Neuronal stem cell (in vitro differentiated cells): ENCODE data around the gene RASGRF2.

Experiments
- DNase-seq: peaks from one replicate; pipeline ENCODE4 v3.0.0-alpha.2; 2013; ENCODE audit warnings: low spot score
- H2AFZ ChIP-seq: one replicate; pipeline ENCODE4 v1.6.1; 2013; ENCODE audit warnings: mild to moderate bottlenecking, low read length, inconsistent platforms
- H2AK5ac ChIP-seq: 2 replicates; pipeline ENCODE4 v1.6.1; 2013; ENCODE audit warnings: low read depth, mild to moderate bottlenecking, inconsistent platforms, low read length, moderate library complexity, mixed read lengths
- H2BK120ac ChIP-seq: 2 replicates; pipeline ENCODE4 v1.6.1; 2013; ENCODE audit warnings: low read depth, mild to moderate bottlenecking, inconsistent platforms, low read length, moderate library complexity, mixed read lengths
- H2BK12ac ChIP-seq: one replicate; pipeline ENCODE4 v1.6.1; 2013; ENCODE audit warnings: low read length, inconsistent platforms
- H2BK15ac ChIP-seq: 2 replicates; pipeline ENCODE4 v1.6.1; 2013; ENCODE audit warnings: mild to moderate bottlenecking, low read length, inconsistent platforms, mixed read lengths
- H2BK5ac ChIP-seq: one replicate; pipeline ENCODE4 v1.6.1; 2013; ENCODE audit warnings: inconsistent platforms, mild to moderate bottlenecking, low read length, moderate library complexity
- H3K14ac ChIP-seq: one replicate; pipeline ENCODE4 v1.6.1; 2013; ENCODE audit warnings: low read length, inconsistent platforms
- H3K18ac ChIP-seq: 2 replicates; pipeline ENCODE4 v1.6.1; 2013; ENCODE audit warnings: low read length, inconsistent platforms
- H3K23ac ChIP-seq: 2 replicates; pipeline ENCODE4 v1.6.1; 2013; ENCODE audit warnings: low read depth, mild to moderate bottlenecking, mixed read lengths, low read length, inconsistent platforms; ENCODE audit not compliant: poor library complexity
- H3K27ac ChIP-seq: replicated peaks from 3 replicates; pipeline ENCODE4 v1.5.1; 2013; ENCODE audit warnings: low read length, inconsistent platforms
- H3K27me3 ChIP-seq, 3 experiments: 2 replicates each; pipeline ENCODE4 v1.6.1; 2013; ENCODE audit warnings: low read length in 3 of 3, mild to moderate bottlenecking in 2 of 3, inconsistent platforms in 1 of 3, low read depth in 1 of 3, mixed read lengths in 1 of 3, moderate library complexity in 1 of 3; ENCODE audit not compliant: control insufficient read depth in 3 of 3, insufficient read depth in 3 of 3
- H3K36me3 ChIP-seq, 2 donors: replicated peaks in 1 of 2; 2 replicates each; pipeline ENCODE4 v1.6.1; 2013; ENCODE audit warnings: low read length in 2 of 2; ENCODE audit not compliant: control insufficient read depth in 2 of 2, insufficient read depth in 2 of 2
- H3K4ac ChIP-seq: 2 replicates; pipeline ENCODE4 v1.6.1; 2013; ENCODE audit warnings: inconsistent platforms, mild to moderate bottlenecking, low read length, moderate library complexity
- H3K4me1 ChIP-seq, 2 donors: 1 replicate in 1 of 2; 2 replicates in 1 of 2; pipeline ENCODE4 v1.6.1; 2013; ENCODE audit warnings: low read length in 2 of 2, low read depth in 1 of 2; ENCODE audit not compliant: control insufficient read depth in 2 of 2, insufficient read depth in 1 of 2
- H3K4me2 ChIP-seq: one replicate; pipeline ENCODE4 v1.6.1; 2013; ENCODE audit warnings: mild to moderate bottlenecking, low read length, inconsistent platforms; ENCODE audit not compliant: insufficient read depth, poor library complexity, severe bottlenecking
- H3K4me3 ChIP-seq, 2 donors: 2 replicates each; pipeline ENCODE4 v1.5.1; 2013; ENCODE audit warnings: low read length in 2 of 2, mild to moderate bottlenecking in 2 of 2, inconsistent platforms in 1 of 2, moderate library complexity in 1 of 2
- H3K79me1 ChIP-seq: one replicate; pipeline ENCODE4 v1.6.1; 2013; ENCODE audit warnings: low read depth, mild to moderate bottlenecking, inconsistent platforms, low read length, moderate library complexity
- H3K9ac ChIP-seq: one replicate; pipeline ENCODE4 v1.6.1; 2013; ENCODE audit warnings: mild to moderate bottlenecking, low read depth, low read length, inconsistent platforms; ENCODE audit not compliant: poor library complexity
- H3K9me3 ChIP-seq, 2 donors: replicated peaks in 1 of 2; 2 replicates each; pipeline versions ENCODE3 to v1.6.1; 2013; ENCODE audit warnings: low read length in 2 of 2, mild to moderate bottlenecking in 2 of 2, inconsistent platforms in 1 of 2, low read depth in 1 of 2, mixed read lengths in 1 of 2, moderate library complexity in 1 of 2; ENCODE audit not compliant: control insufficient read depth in 2 of 2, insufficient read depth in 1 of 2
- H4K8ac ChIP-seq: one replicate; pipeline ENCODE4 v1.6.1; 2013; ENCODE audit warnings: low read depth, mild to moderate bottlenecking, inconsistent platforms, low read length, moderate library complexity
- H4K91ac ChIP-seq: one replicate; pipeline ENCODE4 v1.6.1; 2013; ENCODE audit warnings: low read length, low read depth, mild to moderate bottlenecking, inconsistent platforms; ENCODE audit not compliant: poor library complexity
- WGBS, 2 donors: extraction: QIAGEN DNeasy Blood & Tissue Kit; methylation state at CpG; one replicate each; pipeline ENCODE4 v1.1.7; 2013; ENCODE audit warnings: missing lambda C conversion rate in 2 of 2, mixed read lengths in 1 of 2; ENCODE audit not compliant: insufficient read length in 2 of 2, insufficient replicate concordance in 1 of 2; ENCODE audit errors: extremely low coverage in 2 of 2; 5-methylcytosine and 5-hydroxymethylcytosine counted together

RASGRF2 gene

GRCh38 chr5:80928073-80928472 is 32.1 kb upstream of the RASGRF2 start:
- Histone ChIP-seq H3K79me1 (no peaks in the 10 kb centered on the region), H4K91ac (no peak overlapping the region), H2BK12ac (no peak overlapping the region), H2BK120ac (no peak overlapping the region), H3K9me3 (no peaks in the 10 kb centered on the region), H4K8ac (no peak overlapping the region), H3K4me1 (peaks cover 0 to 2% of the 10 kb centered on the region in 2 donors), H3K14ac (no peak overlapping the region), H3K23ac (no peak overlapping the region), H2BK15ac (no peak overlapping the region), H3K4ac (no peak overlapping the region), H2AFZ (no peak overlapping the region), H3K36me3 (no peaks in the 10 kb centered on the region), H2BK5ac (no peak overlapping the region), H3K18ac (no peak overlapping the region), H3K4me2 (no peak overlapping the region), H3K27me3 (no peaks in the 10 kb centered on the region), H3K9ac (no peak overlapping the region), H2AK5ac (no peak overlapping the region), H3K4me3 (peak overlapping the region in 1 of 2 donors; percentile 41), H3K27ac (no peak overlapping the region)
- WGBS, 2 donors = no CpG with 5 or more reads among the region's 2 CpGs
- no peak for DNase-seq

- Histone ChIP-seq H4K91ac (no peak overlapping the region), H3K4ac (no peak overlapping the region), H2AK5ac (no peak overlapping the region), H3K9me3 (no peaks in the 10 kb centered on the region), H4K8ac (no peak overlapping the region), H3K23ac (no peak overlapping the region), H3K4me2 (no peak overlapping the region), H3K9ac (no peak overlapping the region), H3K14ac (no peak overlapping the region), H2AFZ (no peak overlapping the region), H3K4me1 (peaks cover 0 to 2% of the 10 kb centered on the region in 2 donors), H2BK120ac (no peak overlapping the region), H3K27me3 (no peaks in the 10 kb centered on the region), H3K4me3 (no peak overlapping the region), H3K36me3 (no peaks in the 10 kb centered on the region), H3K18ac (no peak overlapping the region), H2BK12ac (no peak overlapping the region), H2BK5ac (no peak overlapping the region), H2BK15ac (no peak overlapping the region), H3K27ac (no peak overlapping the region), H3K79me1 (no peaks in the 10 kb centered on the region)
- no peak for DNase-seq
- WGBS, 2 donors = no CpG with 5 or more reads among the region's 3 CpGs
Measured at GRCh38 chr5:80930940-80931339, 29.2 kb upstream of the RASGRF2 start.

GRCh38 chr5:80931411-80931810 is 28.8 kb upstream of the RASGRF2 start:
- H4K8ac ChIP-seq = no peak overlapping the region
- no peak overlapping the region for H3K4me3 ChIP-seq
- no peak for DNase-seq
- no peak overlapping the region for H2BK120ac ChIP-seq
- H3K36me3 ChIP-seq = no peaks in the 10 kb centered on the region
- no peak overlapping the region for H3K9ac ChIP-seq
- H3K23ac ChIP-seq = no peak overlapping the region
- no peaks in the 10 kb centered on the region for H3K79me1 ChIP-seq
- H2AFZ ChIP-seq = no peak overlapping the region
- no peak overlapping the region for H2AK5ac ChIP-seq
- no peak overlapping the region for H2BK5ac ChIP-seq
- H3K14ac ChIP-seq = no peak overlapping the region
- H2BK15ac ChIP-seq = no peak overlapping the region
- H3K4me2 ChIP-seq = no peak overlapping the region
- peaks cover 0 to 2% of the 10 kb centered on the region in 2 donors for H3K4me1 ChIP-seq
- H3K27me3 ChIP-seq = no peaks in the 10 kb centered on the region
- H3K9me3 ChIP-seq = no peaks in the 10 kb centered on the region
- no CpG with 5 or more reads among the region's 1 CpG for WGBS, 2 donors
- no peak overlapping the region for H2BK12ac ChIP-seq
- H3K18ac ChIP-seq = no peak overlapping the region
- H3K27ac ChIP-seq = no peak overlapping the region
- H3K4ac ChIP-seq = no peak overlapping the region
- no peak overlapping the region for H4K91ac ChIP-seq

GRCh38 chr5:80933036-80933435 is 27.1 kb upstream of the RASGRF2 start:
- WGBS, 2 donors = no CpG with 5 or more reads among the region's 2 CpGs
- Histone ChIP-seq H3K9ac (no peak overlapping the region), H2BK15ac (no peak overlapping the region), H3K4me2 (no peak overlapping the region), H2BK12ac (no peak overlapping the region), H3K4me1 (no peaks in the 10 kb centered on the region), H2BK5ac (no peak overlapping the region), H2BK120ac (no peak overlapping the region), H3K14ac (no peak overlapping the region), H3K18ac (no peak overlapping the region), H3K36me3 (no peaks in the 10 kb centered on the region), H3K27ac (no peak overlapping the region), H4K8ac (no peak overlapping the region), H4K91ac (no peak overlapping the region), H2AFZ (no peak overlapping the region), H2AK5ac (no peak overlapping the region), H3K9me3 (no peaks in the 10 kb centered on the region), H3K4me3 (no peak overlapping the region), H3K27me3 (no peaks in the 10 kb centered on the region), H3K4ac (no peak overlapping the region), H3K79me1 (no peaks in the 10 kb centered on the region), H3K23ac (no peak overlapping the region)
- no peak for DNase-seq
